ENCODE measurements around the gene CDADC1. TPM values are rescaled to one million over a fixed set of nuclear protein-coding genes. Genes with fewer than 3 reads are reported as not detected.

The CDADC1 gene
- total RNA-seq, 1 donor from 2014 or later = 1.7 TPM

- Histone ChIP-seq H3K9ac (no peak overlapping the region), H3K4me2 (no peak overlapping the region), H3K79me2 (ENCODE audit: low read depth) (no peaks in the 10 kb centered on the region), H3K27me3 (no peaks in the 10 kb centered on the region), H3K27ac (no peak overlapping the region), H2AFZ (replicated peaks) (peak overlapping the region; percentile 72), H3K4me1 (no peaks in the 10 kb centered on the region), H3K9me3 (ENCODE audit: low read depth) (no peaks in the 10 kb centered on the region), H3K4me3 (no peak overlapping the region), H4K20me1 (ENCODE audit: low read depth) (no peaks in the 10 kb centered on the region), H3F3A (ENCODE audit: low read depth) (no peaks in the 10 kb centered on the region), H3K36me3 (no peaks in the 10 kb centered on the region)
- H3K4me3 Mint-ChIP-seq = no peak overlapping the region
- H3K9me3 Mint-ChIP-seq = no peaks in the 10 kb centered on the region
- peaks cover 8% of the 10 kb centered on the region for H3K27me3 Mint-ChIP-seq (ENCODE audit: insufficient read depth, low read depth)
- H3K27ac Mint-ChIP-seq = no peak overlapping the region
- no peak for DNase-seq (ENCODE audit: low spot score)
- TF ChIP-seq EZH2phosphoT487 (IDR thresholded peaks at IDR 0.05) (no peak), EZH2 (IDR thresholded peaks at IDR 0.05) (no peak), CTCF (IDR thresholded peaks at IDR 0.05) (no peak)
- H3K36me3 Mint-ChIP-seq = no peaks in the 10 kb centered on the region
- H3K4me1 Mint-ChIP-seq = peaks cover 38% of the 10 kb centered on the region
These were observed 52.6 kb downstream of the CDADC1 start for GRCh38 chr13:49300276-49300675.

GRCh38 chr13:49300739-49301589 lies 53.2 kb downstream of the CDADC1 start:
- Histone ChIP-seq H3K4me2 (no peak overlapping the region), H3K4me3 (no peak overlapping the region), H3K79me2 (ENCODE audit: low read depth) (no peaks in the 10 kb centered on the region), H3K27ac (no peak overlapping the region), H2AFZ (replicated peaks) (peak overlapping the region; percentile 72), H4K20me1 (ENCODE audit: low read depth) (no peaks in the 10 kb centered on the region), H3K27me3 (no peaks in the 10 kb centered on the region), H3K9me3 (ENCODE audit: low read depth) (no peaks in the 10 kb centered on the region), H3K36me3 (no peaks in the 10 kb centered on the region), H3F3A (ENCODE audit: low read depth) (no peaks in the 10 kb centered on the region), H3K4me1 (no peaks in the 10 kb centered on the region), H3K9ac (no peak overlapping the region)
- no peak overlapping the region for H3K4me3 Mint-ChIP-seq
- peak; percentile 73 for DNase-seq (ENCODE audit: low spot score)
- H3K27me3 Mint-ChIP-seq (ENCODE audit: insufficient read depth, low read depth) = peaks cover 8% of the 10 kb centered on the region
- TF ChIP-seq EZH2 (IDR thresholded peaks at IDR 0.05) (no peak), CTCF (IDR thresholded peaks at IDR 0.05) (peak; percentile 92), EZH2phosphoT487 (IDR thresholded peaks at IDR 0.05) (no peak)
- no peaks in the 10 kb centered on the region for H3K36me3 Mint-ChIP-seq
- peak overlapping the region; percentile 29 for H3K27ac Mint-ChIP-seq
- no peaks in the 10 kb centered on the region for H3K9me3 Mint-ChIP-seq
- H3K4me1 Mint-ChIP-seq = peaks cover 38% of the 10 kb centered on the region

GRCh38 chr13:49302222-49302621 lies 54.5 kb downstream of the CDADC1 start:
- Mint-ChIP-seq H3K4me3 (no peak overlapping the region), H3K27me3 (ENCODE audit: insufficient read depth, low read depth) (peaks cover 8% of the 10 kb centered on the region), H3K9me3 (no peaks in the 10 kb centered on the region), H3K36me3 (no peaks in the 10 kb centered on the region), H3K4me1 (peaks cover 38% of the 10 kb centered on the region), H3K27ac (peak overlapping the region; percentile 83)
- no peaks in the 10 kb centered on the region for H4K20me1 ChIP-seq (ENCODE audit: low read depth)
- H3K4me1 ChIP-seq = no peaks in the 10 kb centered on the region
- peak overlapping the region; percentile 42 for H2AFZ ChIP-seq (replicated peaks)
- no peaks in the 10 kb centered on the region for H3K9me3 ChIP-seq (ENCODE audit: low read depth)
- no peak overlapping the region for H3K9ac ChIP-seq
- H3K27ac ChIP-seq = no peak overlapping the region
- TF ChIP-seq EZH2 (IDR thresholded peaks at IDR 0.05) = no peak
- no peak for TF ChIP-seq CTCF (IDR thresholded peaks at IDR 0.05)
- no peak for TF ChIP-seq EZH2phosphoT487 (IDR thresholded peaks at IDR 0.05)
- no peaks in the 10 kb centered on the region for H3F3A ChIP-seq (ENCODE audit: low read depth)
- no peak for DNase-seq (ENCODE audit: low spot score)
- no peak overlapping the region for H3K4me2 ChIP-seq
- no peaks in the 10 kb centered on the region for H3K36me3 ChIP-seq
- no peak overlapping the region for H3K4me3 ChIP-seq
- no peaks in the 10 kb centered on the region for H3K79me2 ChIP-seq (ENCODE audit: low read depth)
- H3K27me3 ChIP-seq = no peaks in the 10 kb centered on the region

Data from neural progenitor cell (in vitro differentiated cells).